G401.6 (cell line): ENCODE measurements around the gene EPHA1.

ENCODE experiments used
- FAIRE-seq: peaks from 2 replicates; lab custom pipeline; 2012; peaks lifted over from hg19 to GRCh38; lab: Jason Lieb, UNC

EPHA1 gene

DNA sequence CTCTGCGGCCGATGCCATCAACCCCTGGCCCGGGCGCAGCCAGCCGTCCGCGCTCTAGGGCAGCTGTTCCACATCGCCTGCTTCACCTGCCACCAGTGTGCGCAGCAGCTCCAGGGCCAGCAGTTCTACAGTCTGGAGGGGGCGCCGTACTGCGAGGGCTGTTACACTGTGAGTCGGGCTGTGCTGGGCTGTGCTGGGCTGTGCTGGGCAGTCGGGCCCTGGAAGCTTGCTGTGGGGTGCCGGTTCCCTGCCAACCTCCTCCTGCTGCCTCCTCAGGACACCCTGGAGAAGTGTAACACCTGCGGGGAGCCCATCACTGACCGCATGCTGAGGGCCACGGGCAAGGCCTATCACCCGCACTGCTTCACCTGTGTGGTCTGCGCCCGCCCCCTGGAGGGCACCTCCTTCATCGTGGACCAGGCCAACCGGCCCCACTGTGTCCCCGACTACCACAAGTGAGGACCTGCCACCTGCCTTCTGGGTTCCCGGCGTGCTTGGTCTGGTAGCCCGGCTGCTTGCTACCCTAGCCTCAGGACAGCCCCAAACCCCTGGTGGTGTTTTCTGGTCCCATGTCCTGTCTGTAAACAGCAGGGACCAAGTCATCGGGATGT, 20.1 kb downstream of the EPHA1 start:
- no peak for FAIRE-seq

DNA sequence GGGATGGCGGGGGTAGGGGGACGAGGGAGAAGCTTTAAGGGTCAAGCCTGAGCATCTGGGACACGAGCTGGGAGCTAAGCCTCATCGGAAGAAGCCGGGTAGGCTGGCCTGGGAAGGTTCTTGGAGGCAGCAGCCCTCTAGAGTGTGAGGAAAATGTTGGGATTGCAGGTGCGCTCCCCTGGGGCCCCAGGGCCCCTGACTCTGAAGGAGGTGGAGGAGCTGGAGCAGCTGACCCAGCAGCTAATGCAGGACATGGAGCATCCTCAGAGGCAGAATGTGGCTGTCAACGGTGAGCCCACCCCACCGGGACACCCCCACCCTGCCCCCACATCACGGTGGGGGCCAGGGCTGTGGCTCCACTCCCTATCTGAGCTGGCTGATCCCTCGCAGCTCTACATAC, 20.6 kb downstream of the EPHA1 start:
- FAIRE-seq = no peak

DNA sequence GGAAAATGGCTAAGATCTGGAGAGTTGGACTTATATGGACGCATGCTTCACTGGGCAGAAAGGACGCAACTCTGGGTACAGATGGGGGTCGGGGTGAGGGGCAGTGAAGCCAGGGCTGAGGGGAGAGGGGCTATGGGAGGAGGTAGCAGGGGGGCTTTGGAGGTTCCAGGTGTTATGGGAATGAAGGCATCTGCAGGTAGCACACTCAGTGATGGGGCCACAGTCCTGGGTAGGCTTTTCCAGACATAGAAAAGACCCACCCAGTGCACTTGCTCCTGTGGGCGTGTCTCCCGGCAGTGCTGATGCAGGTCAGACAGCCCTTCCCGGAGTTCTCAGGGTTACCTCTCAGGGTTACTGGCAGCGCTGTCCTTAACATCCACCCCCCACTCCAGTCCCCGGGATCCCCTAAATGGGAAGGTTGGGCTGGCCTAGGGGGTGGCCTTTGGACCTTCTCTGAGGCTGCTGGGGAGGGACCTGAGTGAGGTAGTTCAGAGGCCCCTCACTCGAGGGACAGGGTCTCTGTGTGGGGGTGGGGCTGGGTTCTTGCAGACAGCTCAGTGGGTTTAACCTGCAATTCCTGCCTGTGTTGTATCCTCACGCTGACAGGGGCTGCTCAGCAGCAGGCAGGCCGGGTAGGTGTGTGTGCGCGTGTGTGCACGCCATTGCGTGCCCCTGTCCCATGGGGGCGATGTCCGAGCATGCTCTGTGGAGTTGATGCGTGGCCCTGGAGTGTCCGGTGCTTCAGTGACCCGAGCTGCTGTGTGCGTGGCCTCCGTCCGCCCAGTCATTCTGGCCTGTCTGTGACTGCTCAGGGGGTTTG, 21.3 kb downstream of the EPHA1 start:
- no peak for FAIRE-seq

DNA sequence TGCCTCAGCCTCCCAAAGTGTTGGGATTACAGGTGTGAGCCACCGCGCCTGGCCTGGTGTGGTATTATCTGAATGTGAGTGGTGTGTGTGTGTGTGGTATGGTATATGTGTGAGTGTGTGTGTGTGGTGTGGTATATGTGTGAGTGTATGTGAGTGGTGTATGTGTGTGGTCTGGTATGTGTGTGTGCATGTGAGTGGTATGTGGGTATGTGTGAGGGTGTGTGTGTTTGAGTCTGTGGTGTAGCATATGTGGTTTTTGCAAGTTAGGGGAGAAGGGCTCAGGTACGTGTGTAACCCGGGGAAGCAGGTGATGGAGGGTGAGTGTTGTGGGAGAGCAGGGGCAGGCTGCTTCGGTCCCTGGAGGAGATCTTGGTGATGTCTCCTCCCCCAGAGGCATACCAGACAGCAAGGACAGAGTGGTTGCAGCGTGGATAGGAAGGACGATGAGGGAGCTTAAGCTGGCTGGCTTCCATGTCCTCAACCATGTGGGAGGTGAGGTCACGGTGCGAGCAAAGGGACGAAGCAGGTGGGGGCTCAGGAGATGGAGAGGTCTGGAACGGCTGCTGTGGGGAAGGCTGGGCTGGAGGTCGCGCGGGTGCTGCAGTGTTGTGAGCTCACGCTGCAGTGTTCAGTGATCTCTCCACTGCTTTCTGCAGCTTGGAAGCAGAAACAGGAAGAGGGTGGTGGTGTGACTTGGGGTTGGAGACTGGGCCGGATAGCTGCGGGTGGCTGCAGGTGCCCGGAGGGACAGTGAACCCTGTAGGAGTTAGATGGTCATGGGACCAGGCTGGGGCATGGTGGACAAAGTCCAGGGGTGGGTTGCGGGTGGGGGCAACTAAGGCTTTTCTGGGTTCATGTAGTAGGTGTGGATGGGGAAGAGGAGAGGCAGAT, 22.5 kb downstream of the EPHA1 start:
- no peak for FAIRE-seq

DNA sequence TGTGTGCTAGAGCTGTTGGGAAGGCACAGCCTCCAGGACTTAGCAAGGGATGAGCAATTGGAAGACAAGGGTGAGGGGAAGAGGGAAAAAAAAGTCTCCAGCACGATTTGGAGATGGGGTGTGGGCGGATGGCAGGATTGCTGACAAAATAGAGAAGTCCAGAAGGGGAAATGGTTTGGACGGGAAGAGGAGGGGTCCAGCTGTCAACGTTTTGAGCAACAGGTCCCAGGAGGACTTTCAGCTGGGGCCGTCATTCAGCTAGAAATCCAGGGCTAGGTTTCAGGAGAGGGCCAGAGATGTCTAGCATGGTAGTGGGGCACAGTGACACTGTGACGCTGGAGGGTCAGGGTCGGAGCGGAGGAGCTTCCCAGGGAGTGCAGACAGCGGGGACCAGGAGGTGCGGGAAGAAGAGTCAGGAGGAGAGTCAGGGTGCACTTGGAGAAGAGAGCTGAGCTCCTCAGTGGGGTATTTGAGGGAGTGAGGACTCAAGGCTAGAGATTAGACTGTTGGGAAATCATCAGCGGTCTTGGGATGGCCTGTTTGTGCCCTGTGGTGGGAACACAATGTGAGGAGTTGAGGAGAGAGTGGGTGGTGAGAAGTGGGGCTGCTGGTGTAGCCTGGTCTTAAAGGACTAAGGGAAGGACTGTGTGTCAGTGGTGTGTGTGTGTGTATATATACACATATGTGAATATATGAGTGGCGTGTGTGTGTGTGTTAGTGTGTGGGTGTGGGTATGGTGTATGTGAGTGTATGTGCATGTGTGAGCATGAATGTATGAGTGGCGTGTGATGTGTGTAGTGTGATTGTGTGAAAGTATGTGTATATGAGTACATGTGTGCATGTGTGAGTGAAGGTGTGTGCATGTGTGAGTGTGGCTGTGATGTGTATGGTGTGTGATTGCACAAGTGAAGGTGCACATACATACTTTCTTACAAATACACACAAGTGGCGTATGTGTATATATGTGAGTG, 23.7 kb downstream of the EPHA1 start:
- no peak for FAIRE-seq

DNA sequence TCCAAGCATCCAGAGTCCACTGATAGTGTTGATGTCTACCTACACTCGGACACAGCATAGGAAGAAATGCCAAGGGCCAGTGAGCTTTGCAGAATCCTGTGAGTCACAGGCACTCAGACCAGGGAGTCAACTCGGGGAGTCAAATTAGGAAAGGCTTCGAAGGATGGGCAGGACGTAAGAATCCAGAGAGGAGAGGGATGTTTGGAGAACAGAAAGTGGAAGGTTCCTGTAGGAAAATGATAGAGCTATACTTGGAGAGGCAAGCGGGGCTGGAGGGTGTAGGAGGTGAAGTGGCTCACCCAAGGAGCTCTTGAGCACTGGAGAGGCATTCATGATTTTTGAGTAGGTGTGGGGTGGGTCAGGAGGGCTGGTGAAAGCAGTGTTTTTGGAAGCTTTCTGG, 24.5 kb downstream of the EPHA1 start:
- no peak for FAIRE-seq

DNA sequence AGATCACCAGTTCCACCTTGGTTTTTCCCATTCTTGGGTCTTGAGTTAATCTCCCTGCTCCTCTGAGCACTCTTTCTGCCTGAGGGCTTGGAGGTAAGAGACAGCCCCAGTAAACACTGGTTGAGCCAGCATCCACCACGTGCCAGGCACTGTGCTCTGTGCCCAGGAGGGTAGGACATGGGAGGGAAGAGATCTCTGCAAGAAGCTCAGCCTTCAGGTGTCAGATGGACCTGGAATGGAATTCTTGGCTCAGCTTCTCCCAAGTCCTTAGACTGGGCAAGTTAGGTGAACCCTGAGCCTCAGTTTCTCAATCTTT, 25.1 kb downstream of the EPHA1 start:
- FAIRE-seq = no peak

DNA sequence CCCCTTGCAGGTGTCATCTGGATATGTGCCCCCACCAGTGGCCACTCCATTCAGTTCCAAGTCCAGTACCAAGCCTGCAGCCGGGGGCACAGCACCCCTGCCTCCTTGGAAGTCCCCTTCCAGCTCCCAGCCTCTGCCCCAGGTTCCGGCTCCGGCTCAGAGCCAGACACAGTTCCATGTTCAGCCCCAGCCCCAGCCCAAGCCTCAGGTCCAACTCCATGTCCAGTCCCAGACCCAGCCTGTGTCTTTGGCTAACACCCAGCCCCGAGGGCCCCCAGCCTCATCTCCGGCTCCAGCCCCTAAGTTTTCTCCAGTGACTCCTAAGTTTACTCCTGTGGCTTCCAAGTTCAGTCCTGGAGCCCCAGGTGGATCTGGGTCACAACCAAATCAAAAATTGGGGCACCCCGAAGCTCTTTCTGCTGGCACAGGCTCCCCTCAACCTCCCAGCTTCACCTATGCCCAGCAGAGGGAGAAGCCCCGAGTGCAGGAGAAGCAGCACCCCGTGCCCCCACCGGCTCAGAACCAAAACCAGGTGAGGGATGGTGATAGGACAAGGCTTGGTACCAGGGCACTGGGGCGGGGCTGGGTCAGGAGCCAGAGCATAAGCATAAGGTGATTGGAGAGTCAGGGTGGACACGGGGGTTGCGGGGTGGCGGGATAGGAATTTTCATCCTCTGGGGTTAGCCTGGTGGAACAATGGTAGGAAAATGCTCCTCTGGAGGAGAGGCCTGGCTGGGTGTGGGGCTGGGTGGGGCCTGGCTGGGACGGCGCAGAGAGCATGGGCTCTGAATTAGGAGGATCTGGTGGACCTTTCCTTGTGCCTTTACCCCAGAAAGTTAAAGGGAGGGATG, 25.6 kb downstream of the EPHA1 start:
- no peak for FAIRE-seq

DNA sequence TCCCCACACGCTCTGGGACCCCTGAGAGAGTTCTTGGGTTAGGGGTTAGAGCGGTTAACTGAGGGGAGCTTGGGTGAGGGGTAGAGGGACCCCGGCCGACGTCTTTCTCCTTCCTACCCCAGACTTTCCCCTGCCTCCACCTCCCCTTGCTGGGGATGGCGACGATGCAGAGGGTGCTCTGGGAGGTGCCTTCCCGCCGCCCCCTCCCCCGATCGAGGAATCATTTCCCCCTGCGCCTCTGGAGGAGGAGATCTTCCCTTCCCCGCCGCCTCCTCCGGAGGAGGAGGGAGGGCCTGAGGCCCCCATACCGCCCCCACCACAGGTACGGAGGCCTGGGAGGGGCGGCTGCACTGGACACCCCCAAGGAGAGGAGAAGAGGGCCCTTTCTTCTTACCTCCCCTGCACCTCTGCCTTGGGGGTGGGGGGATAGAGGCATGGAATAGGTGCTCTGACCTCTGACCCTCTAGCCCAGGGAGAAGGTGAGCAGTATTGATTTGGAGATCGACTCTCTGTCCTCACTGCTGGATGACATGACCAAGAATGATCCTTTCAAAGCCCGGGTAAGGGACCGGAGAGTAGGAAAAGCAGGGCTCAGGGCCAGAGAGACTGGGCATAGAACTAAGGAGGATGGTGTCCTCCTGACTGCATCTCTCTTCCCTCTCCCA, 26.4 kb downstream of the EPHA1 start:
- no peak for FAIRE-seq

DNA sequence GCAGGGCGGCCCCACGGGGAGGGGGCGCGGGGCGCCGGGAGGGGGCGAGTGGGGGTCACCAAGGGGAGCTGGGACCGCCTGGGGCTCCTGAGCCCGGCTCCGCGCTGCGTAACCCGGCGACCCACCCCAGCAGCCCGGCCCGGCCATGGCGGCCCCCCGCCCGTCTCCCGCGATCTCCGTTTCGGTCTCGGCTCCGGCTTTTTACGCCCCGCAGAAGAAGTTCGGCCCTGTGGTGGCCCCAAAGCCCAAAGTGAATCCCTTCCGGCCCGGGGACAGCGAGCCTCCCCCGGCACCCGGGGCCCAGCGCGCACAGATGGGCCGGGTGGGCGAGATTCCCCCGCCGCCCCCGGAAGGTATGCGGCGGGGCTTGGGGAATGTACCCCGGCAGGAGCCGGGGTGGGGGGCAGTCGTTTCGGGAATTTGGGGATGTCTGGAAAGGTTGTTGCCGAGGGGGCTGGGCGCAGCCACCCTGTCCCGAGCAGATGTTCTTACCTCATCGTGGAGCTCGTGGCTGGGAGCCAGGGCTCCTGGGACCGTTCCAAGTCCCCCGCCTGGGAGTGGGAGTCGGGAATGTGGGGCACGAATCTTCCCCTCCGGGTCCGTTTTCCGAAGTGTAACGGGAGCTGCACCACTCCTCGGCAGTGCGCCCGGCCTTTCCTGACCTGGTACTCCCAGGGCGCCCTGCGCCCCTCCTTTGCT, 27.1 kb downstream of the EPHA1 start:
- FAIRE-seq = no peak

DNA sequence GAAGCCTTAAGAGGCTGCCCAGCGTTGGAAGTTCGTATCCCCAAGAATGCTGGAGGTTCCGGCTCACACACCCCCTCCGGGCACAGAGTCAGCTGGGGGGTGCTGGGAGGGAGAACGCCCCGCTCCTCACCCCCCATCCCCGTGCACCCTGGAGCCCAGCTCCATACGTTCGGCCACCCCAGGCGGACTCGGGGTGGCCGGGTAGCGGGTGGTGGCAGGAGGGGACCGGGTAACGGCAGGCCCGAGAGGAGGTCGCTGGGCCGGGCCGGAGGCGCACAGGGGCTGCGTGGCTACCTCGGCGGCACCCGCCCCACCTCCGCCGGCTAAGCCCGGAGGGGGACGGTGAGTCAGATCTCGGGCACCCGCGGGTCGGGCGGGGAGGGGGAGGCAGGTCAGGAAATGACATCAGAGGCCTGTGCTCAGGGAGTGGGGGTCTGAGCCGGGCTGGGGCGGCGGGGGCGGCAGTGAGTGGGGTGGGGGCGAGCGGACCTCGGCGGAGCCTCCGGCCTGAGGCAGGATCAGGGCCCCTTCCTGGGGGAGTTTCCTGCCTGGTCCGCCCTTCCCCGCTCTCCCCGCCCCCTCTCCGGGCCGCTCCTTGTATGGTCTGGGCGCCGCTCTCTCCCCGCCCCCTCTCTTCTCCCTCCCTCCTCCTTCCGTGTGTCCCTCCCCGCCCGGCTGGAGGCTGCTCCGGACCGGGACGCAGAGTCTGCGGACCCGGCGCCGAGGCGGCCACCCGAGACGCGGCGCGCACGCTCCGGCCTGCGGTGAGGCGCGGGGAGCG, 27.8 kb downstream of the EPHA1 start, which contains the start of gene ZYX:
Gene ZYX (plus strand): TSS at position 700 of the 781 bp plus-strand sequence. CDS start 227 bp downstream, outside the sequence.
- no peak for FAIRE-seq

DNA sequence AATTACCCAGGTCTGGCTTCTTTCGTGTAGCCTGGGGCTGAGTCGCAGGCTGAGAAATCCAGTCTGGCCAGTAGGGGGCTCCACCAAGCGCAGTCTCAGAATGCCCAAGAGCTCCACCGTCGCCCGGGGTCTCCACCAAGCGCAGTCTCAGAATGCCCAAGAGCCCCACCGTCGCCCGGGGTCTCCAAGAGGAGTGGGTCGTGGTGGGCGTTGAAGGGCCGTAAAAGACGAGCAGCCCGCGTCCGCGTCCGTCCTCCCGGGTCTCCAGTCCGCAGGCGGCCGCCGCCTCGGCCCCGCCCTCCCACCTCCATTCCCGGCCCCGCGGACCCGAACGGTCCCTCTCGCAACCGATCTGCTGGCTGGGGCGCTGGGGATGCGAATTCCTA, 28.4 kb downstream of the EPHA1 start:
- FAIRE-seq = no peak

DNA sequence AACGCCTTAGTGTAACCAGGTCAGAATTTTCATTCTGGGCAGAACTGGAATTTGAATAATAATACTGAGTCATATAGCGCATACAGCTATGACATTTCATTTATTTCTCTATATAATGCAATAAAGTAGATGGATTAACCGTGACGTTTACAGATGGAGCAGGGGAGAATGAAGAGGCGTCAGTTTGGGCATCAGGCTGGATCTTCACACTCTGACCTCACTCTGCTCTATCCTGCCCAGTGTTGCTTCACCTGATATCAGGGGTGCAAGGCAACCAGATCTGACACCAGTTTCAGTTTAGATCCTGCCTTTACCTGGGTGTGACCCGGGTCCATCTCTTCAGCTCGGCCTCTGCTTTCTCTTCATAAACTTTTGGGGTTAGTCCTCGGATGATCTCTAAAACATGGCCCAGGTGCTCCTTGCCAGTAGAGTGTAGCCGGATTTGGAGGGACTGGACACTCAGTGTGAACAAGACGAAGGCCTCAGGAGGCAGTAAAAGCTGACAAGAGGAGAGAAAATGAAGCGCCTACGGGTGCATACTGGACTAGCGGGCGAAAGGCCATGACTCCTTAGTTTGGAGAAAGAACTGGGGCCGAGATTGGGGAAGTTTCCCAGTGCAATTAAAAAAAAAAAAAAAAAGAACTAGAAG, 28.9 kb downstream of the EPHA1 start:
- FAIRE-seq = no peak

DNA sequence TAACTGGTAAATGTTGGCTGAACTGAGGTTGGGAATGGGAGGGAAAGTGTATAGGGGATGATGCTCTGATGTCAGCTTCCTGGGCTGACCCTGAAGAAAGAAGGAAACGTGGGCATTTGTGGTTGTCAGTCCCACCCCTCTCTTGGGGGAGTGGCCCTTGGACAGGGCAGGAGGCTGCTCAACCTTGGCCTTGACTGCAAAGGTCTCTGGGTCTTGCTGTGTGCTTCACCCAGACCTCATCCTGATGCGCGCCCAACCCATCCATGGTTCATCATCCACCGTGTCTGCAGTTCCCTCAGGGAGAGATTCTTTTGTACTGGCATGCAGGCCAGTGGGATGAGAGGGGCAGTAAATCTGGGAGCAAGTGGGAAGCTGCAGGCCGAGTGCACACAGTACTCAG, 32.3 kb downstream of the EPHA1 start:
- no peak for FAIRE-seq

DNA sequence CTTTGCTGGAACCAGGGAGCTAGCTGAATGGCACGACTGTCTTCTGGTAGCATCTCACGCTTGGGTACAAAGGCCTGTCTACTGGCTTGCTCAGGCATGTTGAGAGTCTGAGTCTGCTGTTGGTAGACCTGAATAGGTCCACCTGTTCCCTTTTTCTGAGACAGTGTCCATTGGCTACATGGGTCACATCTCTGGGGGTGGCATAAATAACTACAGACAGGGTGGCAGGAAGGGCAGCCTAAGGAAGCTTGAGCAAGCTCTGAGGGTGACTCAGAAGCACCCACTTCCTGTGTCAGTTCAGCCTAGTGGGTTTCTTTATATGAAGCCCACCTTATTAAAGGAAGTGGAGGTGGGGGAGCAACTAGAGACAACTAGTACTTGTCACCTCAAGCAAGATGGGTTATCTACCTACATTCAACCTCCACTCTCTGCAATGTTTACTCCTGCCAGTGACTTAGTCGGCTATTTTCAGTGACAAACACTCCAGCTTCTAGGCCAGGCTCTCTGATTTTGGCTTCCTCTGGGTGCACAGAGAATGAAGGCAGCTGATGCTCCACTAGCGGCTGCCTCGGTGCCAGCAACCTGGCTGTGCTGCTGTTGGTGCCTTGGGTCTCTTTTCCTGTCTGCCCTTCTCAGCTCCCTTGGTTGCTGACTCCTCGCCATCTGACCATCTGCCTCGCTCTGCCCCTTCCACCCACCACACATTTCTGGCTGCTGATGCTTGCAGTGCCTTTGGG, 33.2 kb downstream of the EPHA1 start:
- no peak for FAIRE-seq

DNA sequence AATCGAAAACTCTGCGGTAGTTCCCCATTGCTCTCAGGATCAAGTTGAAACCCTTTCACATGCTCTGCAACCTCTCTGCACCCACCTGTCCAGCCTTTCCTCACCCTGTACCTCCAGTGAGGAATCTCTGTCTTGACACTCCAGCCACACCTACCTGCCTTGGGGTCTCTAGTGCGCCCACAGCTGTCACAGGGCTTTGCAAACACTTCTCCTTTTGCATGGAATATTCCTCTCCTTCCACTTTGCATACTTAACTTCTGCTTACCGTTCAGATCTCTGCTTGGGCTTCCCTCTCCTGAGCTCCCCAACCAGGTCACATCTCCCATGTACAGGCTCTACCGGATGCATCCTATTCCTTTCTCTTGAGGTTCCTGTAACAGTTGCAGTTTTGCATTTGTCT, 34.1 kb downstream of the EPHA1 start:
- no peak for FAIRE-seq

DNA sequence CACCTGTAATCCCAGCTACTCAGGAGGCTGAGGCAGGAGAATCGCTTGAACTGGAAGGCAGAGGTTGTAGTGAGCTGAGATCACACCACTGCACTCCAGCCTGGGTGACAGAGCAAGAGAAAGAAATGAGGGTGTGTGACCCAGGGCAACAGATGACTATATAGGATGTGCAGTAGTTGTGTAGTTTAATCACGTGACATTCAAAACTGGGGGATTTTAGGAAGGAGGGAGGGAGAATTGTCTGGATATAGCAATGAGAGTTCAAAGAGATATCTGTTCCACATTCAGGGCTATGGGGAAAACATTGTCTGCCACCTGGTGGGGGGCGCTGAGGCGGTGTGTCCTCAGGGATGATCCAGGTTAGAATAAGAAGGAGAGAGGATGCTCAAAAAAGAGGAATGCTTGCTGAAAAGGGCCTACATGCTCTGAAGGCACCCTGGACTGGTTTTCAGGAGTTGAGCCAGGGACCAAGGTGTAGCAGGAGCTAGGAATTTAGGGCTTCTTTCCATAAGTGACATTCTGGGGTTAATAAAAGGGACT, 35.3 kb downstream of the EPHA1 start:
- FAIRE-seq = no peak
